ENCODE data around the gene ZSWIM4.
A peak's percentile ranks its signal among the peaks of the same experiment; 100 is the strongest.

ZSWIM4 gene

GRCh38 chr19:13808856-13809255 lies 13.6 kb downstream of the ZSWIM4 start:
- DNase-seq (ENCODE audit: low spot score): no peak

GRCh38 chr19:13812544-13812943 lies 17.3 kb downstream of the ZSWIM4 start:
- no peak for DNase-seq (ENCODE audit: low spot score)

- DNase-seq (ENCODE audit: low spot score): no peak
These were observed 17.9 kb downstream of the ZSWIM4 start for GRCh38 chr19:13813147-13813546.

GRCh38 chr19:13814550-13814949 lies 19.3 kb downstream of the ZSWIM4 start:
- DNase-seq (ENCODE audit: low spot score): no peak

GRCh38 chr19:13817018-13817614 lies 21.9 kb downstream of the ZSWIM4 start:
- DNase-seq (ENCODE audit: low spot score): no peak

GRCh38 chr19:13817615-13818371 lies 22.6 kb downstream of the ZSWIM4 start:
- no peak for DNase-seq (ENCODE audit: low spot score)

GRCh38 chr19:13819238-13819637 lies 24.0 kb downstream of the ZSWIM4 start:
- no peak for DNase-seq (ENCODE audit: low spot score)

GRCh38 chr19:13821292-13821691 lies 26.0 kb downstream of the ZSWIM4 start:
- DNase-seq (ENCODE audit: low spot score): no peak

GRCh38 chr19:13823256-13823655 lies 28.0 kb downstream of the ZSWIM4 start:
- no peak for DNase-seq (ENCODE audit: low spot score)

- no peak for DNase-seq (ENCODE audit: low spot score)
These were observed 28.7 kb downstream of the ZSWIM4 start for GRCh38 chr19:13823901-13824300.

- no peak for DNase-seq (ENCODE audit: low spot score)
These were observed 29.5 kb downstream of the ZSWIM4 start for GRCh38 chr19:13824703-13825102.

GRCh38 chr19:13825489-13826441 lies 30.5 kb downstream of the ZSWIM4 start:
- DNase-seq (ENCODE audit: low spot score): no peak

GRCh38 chr19:13826652-13827235 lies 31.5 kb downstream of the ZSWIM4 start:
- DNase-seq (ENCODE audit: low spot score): no peak

- no peak for DNase-seq (ENCODE audit: low spot score)
These were observed 32.4 kb downstream of the ZSWIM4 start for GRCh38 chr19:13827656-13828055.

- no peak for DNase-seq (ENCODE audit: low spot score)
These were observed 35.0 kb downstream of the ZSWIM4 start for GRCh38 chr19:13830114-13830740.

GRCh38 chr19:13830741-13831536 lies 35.7 kb downstream of the ZSWIM4 start:
- no peak for DNase-seq (ENCODE audit: low spot score)

GRCh38 chr19:13831537-13832467 lies 36.6 kb downstream of the ZSWIM4 start:
- DNase-seq (ENCODE audit: low spot score): no peak

- peak; percentile 93 for DNase-seq (ENCODE audit: low spot score)
These were observed 38.3 kb downstream of the ZSWIM4 start for GRCh38 chr19:13833330-13834243.
